Large intestine (tissue), 3 donors: Measurements from ENCODE around the gene PARVA. TPM values are rescaled to one million over a fixed set of nuclear protein-coding genes. Genes with fewer than 3 reads are reported as not detected.

Experiments
- DNase-seq, 2 donors: peaks; one replicate each; pipeline versions ENCODE4 v3.0.0 to v3.0.0-alpha.2; 2013
- H3K27ac ChIP-seq: one replicate; pipeline ENCODE4 v1.5.1; 2013; ENCODE audit warnings: low read length
- H3K27me3 ChIP-seq: 2 replicates; pipeline ENCODE4 v1.6.1; 2013; ENCODE audit warnings: low read length; ENCODE audit not compliant: control insufficient read depth, insufficient read depth
- H3K36me3 ChIP-seq: 2 replicates; pipeline ENCODE4 v1.6.1; 2013; ENCODE audit warnings: low read length; ENCODE audit not compliant: control insufficient read depth, insufficient read depth
- H3K4me1 ChIP-seq: one replicate; pipeline ENCODE4 v1.6.1; 2013; ENCODE audit warnings: low read length; ENCODE audit not compliant: control insufficient read depth, insufficient read depth
- H3K4me3 ChIP-seq: one replicate; pipeline ENCODE4 v1.5.1; 2013; ENCODE audit warnings: low read length
- H3K9me3 ChIP-seq: one replicate; pipeline ENCODE4 v1.6.1; 2013; ENCODE audit warnings: mild to moderate bottlenecking, low read depth, low read length, moderate library complexity; ENCODE audit not compliant: control insufficient read depth
- WGBS: methylation state at CpG from one replicate; pipeline ENCODE4 v1.1.5; 2013; ENCODE audit warnings: low lambda C conversion rate; ENCODE audit not compliant: insufficient coverage; 5-methylcytosine and 5-hydroxymethylcytosine counted together
- polyA plus RNA-seq: library from polyadenylated mRNA; unstranded; fragments of 120-200 nt; gene quantifications from one replicate; pipeline ENCODE4 v1.2.1, GENCODE V29; 2013

PARVA gene
- polyA plus RNA-seq, 1 donor, result 35.9 TPM

GRCh38 chr11:12414611-12415010 is 37.2 kb downstream of the PARVA start:
- H3K4me1 ChIP-seq, result peaks cover 4% of the 10 kb centered on the region

GRCh38 chr11:12415342-12415966 is 38.1 kb downstream of the PARVA start:
- H3K4me1 ChIP-seq, result peaks cover 4% of the 10 kb centered on the region
- WGBS, result no CpG with 5 or more reads among the region's 4 CpGs

More at GRCh38 chr11:12414611-12415010, 37.2 kb downstream of the PARVA start:
- no peak for DNase-seq
- Histone ChIP-seq H3K27ac (peak overlapping the region; percentile 2), H3K9me3 (no peaks in the 10 kb centered on the region), H3K4me3 (no peak overlapping the region), H3K27me3 (no peaks in the 10 kb centered on the region), H3K36me3 (no peaks in the 10 kb centered on the region)
- WGBS, result 67% methylated on average over 1 of the region's 6 CpGs

GRCh38 chr11:12416552-12416951 is 39.2 kb downstream of the PARVA start:
- no peak for DNase-seq
- H3K4me3 ChIP-seq, result no peak overlapping the region
- H3K27ac ChIP-seq, result no peak overlapping the region
- H3K4me1 ChIP-seq, result peaks cover 4% of the 10 kb centered on the region
- H3K27me3 ChIP-seq, result no peaks in the 10 kb centered on the region
- 100% methylated on average over 1 of the region's 6 CpGs for WGBS
- H3K9me3 ChIP-seq, result no peaks in the 10 kb centered on the region
- H3K36me3 ChIP-seq, result no peaks in the 10 kb centered on the region

More at GRCh38 chr11:12415342-12415966, 38.1 kb downstream of the PARVA start:
- DNase-seq, result no peak
- no peaks in the 10 kb centered on the region for H3K36me3 ChIP-seq
- no peak overlapping the region for H3K27ac ChIP-seq
- no peak overlapping the region for H3K4me3 ChIP-seq
- H3K27me3 ChIP-seq, result no peaks in the 10 kb centered on the region
- no peaks in the 10 kb centered on the region for H3K9me3 ChIP-seq

- H3K27ac ChIP-seq, result no peak overlapping the region
- no peaks in the 10 kb centered on the region for H3K27me3 ChIP-seq
- no CpG with 5 or more reads among the region's 11 CpGs for WGBS
- H3K9me3 ChIP-seq, result no peaks in the 10 kb centered on the region
- H3K36me3 ChIP-seq, result no peaks in the 10 kb centered on the region
- no peaks in the 10 kb centered on the region for H3K4me1 ChIP-seq
- no peak for DNase-seq
- H3K4me3 ChIP-seq, result no peak overlapping the region
Measured at GRCh38 chr11:12417691-12418611, 40.6 kb downstream of the PARVA start.

GRCh38 chr11:12420040-12420439 is 42.7 kb downstream of the PARVA start:
- H3K4me3 ChIP-seq, result no peak overlapping the region
- H3K27ac ChIP-seq, result no peak overlapping the region
- no peaks in the 10 kb centered on the region for H3K4me1 ChIP-seq
- no peaks in the 10 kb centered on the region for H3K9me3 ChIP-seq
- no peaks in the 10 kb centered on the region for H3K36me3 ChIP-seq
- H3K27me3 ChIP-seq, result no peaks in the 10 kb centered on the region
- no peak for DNase-seq
- 80% methylated on average over 1 of the region's 3 CpGs for WGBS

- no peak overlapping the region for H3K4me3 ChIP-seq
- 86% methylated on average over 2 of the region's 6 CpGs for WGBS
- H3K27me3 ChIP-seq, result no peaks in the 10 kb centered on the region
- no peaks in the 10 kb centered on the region for H3K9me3 ChIP-seq
- no peak overlapping the region for H3K27ac ChIP-seq
- H3K36me3 ChIP-seq, result no peaks in the 10 kb centered on the region
- DNase-seq, result no peak
- H3K4me1 ChIP-seq, result no peaks in the 10 kb centered on the region
Measured at GRCh38 chr11:12420706-12421105, 43.3 kb downstream of the PARVA start.

- WGBS, result no CpG with 5 or more reads among the region's 1 CpG
- Histone ChIP-seq H3K27ac (no peak overlapping the region), H3K27me3 (no peaks in the 10 kb centered on the region), H3K4me3 (no peak overlapping the region), H3K9me3 (no peaks in the 10 kb centered on the region), H3K36me3 (no peaks in the 10 kb centered on the region), H3K4me1 (no peaks in the 10 kb centered on the region)
- no peak for DNase-seq
Measured at GRCh38 chr11:12421386-12421785, 44.0 kb downstream of the PARVA start.

GRCh38 chr11:12426176-12426575 is 48.8 kb downstream of the PARVA start:
- Histone ChIP-seq H3K27me3 (no peaks in the 10 kb centered on the region), H3K4me3 (no peak overlapping the region), H3K36me3 (no peaks in the 10 kb centered on the region), H3K9me3 (no peaks in the 10 kb centered on the region), H3K27ac (no peak overlapping the region), H3K4me1 (peaks cover 12% of the 10 kb centered on the region)
- no peak for DNase-seq

GRCh38 chr11:12429155-12429554 is 51.8 kb downstream of the PARVA start:
- Histone ChIP-seq H3K4me1 (peaks cover 13% of the 10 kb centered on the region), H3K27ac (no peak overlapping the region), H3K27me3 (no peaks in the 10 kb centered on the region), H3K4me3 (no peak overlapping the region), H3K36me3 (no peaks in the 10 kb centered on the region), H3K9me3 (no peaks in the 10 kb centered on the region)
- no CpG with 5 or more reads among the region's 3 CpGs for WGBS
- DNase-seq, result peak in 1 of 2 donors; percentile 38

GRCh38 chr11:12430351-12430750 is 53.0 kb downstream of the PARVA start:
- Histone ChIP-seq H3K4me3 (no peak overlapping the region), H3K4me1 (peaks cover 15% of the 10 kb centered on the region), H3K36me3 (no peaks in the 10 kb centered on the region), H3K27me3 (no peaks in the 10 kb centered on the region), H3K27ac (no peak overlapping the region), H3K9me3 (no peaks in the 10 kb centered on the region)
- no peak for DNase-seq
- WGBS, result 100% methylated on average over 1 of the region's 3 CpGs
